HepG2 (cell line): ENCODE data around the gene CAPG. TPM values are rescaled to one million over a fixed set of nuclear protein-coding genes. Genes with fewer than 3 reads are reported as not detected.

Experiments
- ATAC-seq: fragments of 200-7000 bp; cut with Tn5 transposase; 3 replicates; pipeline ENCODE4 v1.9.1; 2020; ENCODE audit warnings: mild to moderate bottlenecking, moderate library complexity
- BruUV-seq: library from RNA; stranded (reverse); fragments of 400-500 nt; replicated peaks from 2 replicates; lab custom pipeline; 2021; lab: Mats Ljungman, UMichigan
- CTCF ChIA-PET: fragments of 300-600 bp; formaldehyde crosslinking; extraction: SDS; loops from one replicate; lab custom pipeline; 2021; ENCODE audit warnings: low total read pairs, inconsistent platforms, low intra/inter-chr PET ratio; lab: Yijun Ruan, JAX
- POLR2A ChIA-PET: fragments of 350-600 bp; sonication (Branson Sonifier 250); formaldehyde crosslinking; loops from one replicate; lab custom pipeline; 2020; ENCODE audit warnings: antibody characterized with exemption, inconsistent platforms; lab: Yijun Ruan, JAX
- DNase-seq: peaks from one replicate; pipeline ENCODE4 v3.0.0-alpha.2; 2015; ENCODE audit warnings: low spot score
- FAIRE-seq: peaks from 3 replicates; lab custom pipeline; 2011; peaks lifted over from hg19 to GRCh38; lab: Jason Lieb, UNC
- H2AFZ ChIP-seq: one replicate; pipeline ENCODE4 v1.6.1; 2011; ENCODE audit warnings: low read length, inconsistent platforms
- H3K27ac ChIP-seq: fragments of 300-600 bp; 3 replicates; pipeline ENCODE4 v1.8.0; 2011; ENCODE audit warnings: mixed run types, mild to moderate bottlenecking, mixed read lengths, low read length, inconsistent platforms; ENCODE audit not compliant: insufficient read depth; ENCODE audit errors: extremely low read length
- H3K27me3 ChIP-seq, 2 experiments: fragments of 200-600 bp in 1 of 2; 2 replicates in 1 of 2; 3 replicates in 1 of 2; pipeline versions ENCODE4 v1.6.0 to v1.8.0; 2011; ENCODE audit warnings: low read length in 2 of 2, mild to moderate bottlenecking in 2 of 2, moderate library complexity in 2 of 2, inconsistent platforms in 1 of 2; ENCODE audit not compliant: insufficient read depth in 2 of 2, control insufficient read depth in 1 of 2
- H3K36me3 ChIP-seq, 2 experiments: fragments of 200-600 bp in 1 of 2; replicated peaks in 1 of 2; 2 replicates in 1 of 2; 3 replicates in 1 of 2; pipeline versions ENCODE4 v1.5.1 to v1.8.0; 2011; ENCODE audit warnings: low read length in 2 of 2, inconsistent platforms in 1 of 2; ENCODE audit not compliant: insufficient read depth in 2 of 2, control insufficient read depth in 1 of 2
- H3K4me1 ChIP-seq: 2 replicates; pipeline ENCODE4 v1.5.1; 2012; ENCODE audit warnings: low read length, inconsistent platforms; ENCODE audit not compliant: insufficient read depth
- H3K4me2 ChIP-seq: 2 replicates; pipeline ENCODE4 v1.6.0; 2011; ENCODE audit warnings: low read depth, low read length, inconsistent platforms
- H3K4me3 ChIP-seq, 3 experiments: fragments of 200-600 bp in 1 of 3; sonication (generic), shearing (Covaris generic) in 1 of 3; replicated peaks in 1 of 3; 2 replicates each; pipeline ENCODE4 v1.5.1; 2011 to 2016; ENCODE audit warnings: low read length in 3 of 3, inconsistent platforms in 2 of 3, low read depth in 2 of 3, mild to moderate bottlenecking in 2 of 3, control low read depth in 1 of 3, mixed read lengths in 1 of 3; ENCODE audit not compliant: insufficient read depth in 1 of 3
- H3K79me2 ChIP-seq: one replicate; pipeline ENCODE4 v1.6.1; 2011; ENCODE audit warnings: low read length, inconsistent platforms; ENCODE audit not compliant: insufficient read depth
- H3K9ac ChIP-seq: 2 replicates; pipeline ENCODE4 v1.6.0; 2011; ENCODE audit warnings: mild to moderate bottlenecking, low read depth, low read length, inconsistent platforms; ENCODE audit not compliant: insufficient read depth
- H3K9me3 ChIP-seq: 2 replicates; pipeline ENCODE4 v1.5.1; 2012; ENCODE audit warnings: mild to moderate bottlenecking, low read length
- H4K20me1 ChIP-seq: 2 replicates; pipeline ENCODE4 v1.6.0; 2011; ENCODE audit warnings: inconsistent platforms, mild to moderate bottlenecking, low read length, moderate library complexity; ENCODE audit not compliant: insufficient read depth
- ERF ChIP-seq: IDR thresholded peaks from 2 replicates; pipeline ENCODE4 v1.6.1; 2018; ENCODE audit warnings: missing biosample characterization, missing genetic modification reagents
- FOSL2 ChIP-seq: sonication (generic); formaldehyde crosslinking; IDR thresholded peaks from 2 replicates; pipeline ENCODE4 v1.4.0; 2020; ENCODE audit warnings: missing genetic modification reagents
- GABPA ChIP-seq, 2 experiments: IDR thresholded peaks; 2 replicates each; pipeline ENCODE4 v1.6.1; 2011 to 2016; ENCODE audit warnings: low read depth in 2 of 2, low read length in 1 of 2, missing biosample characterization in 1 of 2, missing genetic modification characterization in 1 of 2
- HOXA5 ChIP-seq: sonication (generic); formaldehyde crosslinking; IDR thresholded peaks from 2 replicates; pipeline ENCODE4 v1.4.0; 2020; ENCODE audit warnings: missing genetic modification reagents
- IRF2 ChIP-seq: IDR thresholded peaks from 2 replicates; pipeline ENCODE4 v1.6.1; 2018; ENCODE audit warnings: missing genetic modification reagents, missing compliant biosample characterization
- MED1 ChIP-seq: sonication (generic); formaldehyde crosslinking; IDR thresholded peaks from 2 replicates; pipeline ENCODE4 v1.4.0; 2020; ENCODE audit warnings: missing genetic modification reagents
- NR2F6 ChIP-seq, 2 experiments: IDR thresholded peaks; 2 replicates each; pipeline ENCODE4 v1.6.1; 2016; ENCODE audit warnings: antibody characterized with exemption in 1 of 2, mild to moderate bottlenecking in 1 of 2
- NRL ChIP-seq: sonication (generic); formaldehyde crosslinking; IDR thresholded peaks from 2 replicates; pipeline ENCODE4 v1.5.0; 2020; ENCODE audit warnings: missing genetic modification reagents, mild to moderate bottlenecking, moderate library complexity, borderline replicate concordance
- SALL1 ChIP-seq: sonication (generic); formaldehyde crosslinking; IDR thresholded peaks from 2 replicates; pipeline ENCODE4 v1.8.0; 2022; ENCODE audit warnings: mild to moderate bottlenecking, missing genetic modification reagents
- SMAD3 ChIP-seq: sonication (generic); formaldehyde crosslinking; IDR thresholded peaks from 2 replicates; pipeline ENCODE4 v1.4.0; 2020; ENCODE audit warnings: missing genetic modification reagents
- THAP11 ChIP-seq: IDR thresholded peaks from 2 replicates; pipeline ENCODE4 v1.6.1; 2016; ENCODE audit warnings: missing biosample characterization, missing genetic modification reagents
- ZBTB46 ChIP-seq: sonication (generic); formaldehyde crosslinking; IDR thresholded peaks from 2 replicates; pipeline ENCODE4 v1.4.0; 2020; ENCODE audit warnings: mild to moderate bottlenecking, missing genetic modification reagents, borderline replicate concordance
- ZNF205 ChIP-seq: IDR thresholded peaks from 2 replicates; pipeline ENCODE4 v1.6.1; 2018; ENCODE audit warnings: missing biosample characterization, missing genetic modification reagents
- ZNF33A ChIP-seq: sonication (generic); formaldehyde crosslinking; IDR thresholded peaks from 2 replicates; pipeline ENCODE4 v1.5.1; 2020; ENCODE audit warnings: missing genetic modification reagents, mild to moderate bottlenecking, moderate library complexity, borderline replicate concordance
- ZNF354B ChIP-seq: sonication (generic); formaldehyde crosslinking; IDR thresholded peaks from 2 replicates; pipeline ENCODE4 v1.8.0; 2022; ENCODE audit warnings: mild to moderate bottlenecking, missing genetic modification reagents
- ZNF704 ChIP-seq: sonication (generic); formaldehyde crosslinking; IDR thresholded peaks from 2 replicates; pipeline ENCODE4 v1.8.1; 2023; ENCODE audit warnings: mild to moderate bottlenecking, inconsistent platforms, moderate library complexity, missing genetic modification reagents, borderline replicate concordance
- WGBS: methylation state at CpG from one replicate; pipeline ENCODE4 v1.1.6; 2017; ENCODE audit warnings: low lambda C conversion rate; 5-methylcytosine and 5-hydroxymethylcytosine counted together
- in situ Hi-C: cut with HindIII; loops from 2 replicates; pipeline ENCODE4 v1.10.0; 2017; ENCODE audit warnings: low pct_unique_long_range_greater_than_20kb; ENCODE audit not compliant: extremely low pct_ligation_motif_present
- intact Hi-C: fragments of 100-400 bp; cut with micrococcal nuclease; formaldehyde crosslinking; loops from one replicate; pipeline ENCODE4 v1.10.0; 2022; ENCODE audit not compliant: unreplicated experiment
- polyA plus RNA-seq, 8 experiments: library from polyadenylated mRNA; depleted of rRNA in 3 of 8; stranded (reverse) in 7 of 8; unstranded in 1 of 8; fragments of >200 nt; fragmentation: Illumina TruSeq in 4 of 8; extraction: Trizol in 4 of 8; gene quantifications; 2 replicates each; pipeline versions ENCODE4 v1.2.1 to v1.2.3, GENCODE V29; 2011 to 2016; ENCODE audit warnings: low read depth in 4 of 8, missing spikeins in 1 of 8, mixed read lengths in 1 of 8; ENCODE audit not compliant: insufficient read depth in 1 of 8
- total RNA-seq, 5 experiments: library from RNA; depleted of rRNA; stranded (reverse); fragments of >200 nt; fragmentation: Illumina TruSeq; extraction: Trizol; gene quantifications; 2 replicates each; pipeline ENCODE4 v1.2.3, GENCODE V29; 2016; ENCODE audit warnings: low read depth in 1 of 5
- TF ChIP-seq, protein P1 (sequence below): sonication (generic); formaldehyde crosslinking; IDR thresholded peaks from 2 replicates; pipeline ENCODE4 v1.9.0; 2021; ENCODE audit warnings: missing genetic modification reagents, borderline replicate concordance

Gene CAPG
- total and polyA plus RNA-seq, 2 of the 13 experiments (the other 11 are each of a cell fraction or from before 2014, with no cell fraction given) = 12.7 to 18.2 TPM

DNA sequence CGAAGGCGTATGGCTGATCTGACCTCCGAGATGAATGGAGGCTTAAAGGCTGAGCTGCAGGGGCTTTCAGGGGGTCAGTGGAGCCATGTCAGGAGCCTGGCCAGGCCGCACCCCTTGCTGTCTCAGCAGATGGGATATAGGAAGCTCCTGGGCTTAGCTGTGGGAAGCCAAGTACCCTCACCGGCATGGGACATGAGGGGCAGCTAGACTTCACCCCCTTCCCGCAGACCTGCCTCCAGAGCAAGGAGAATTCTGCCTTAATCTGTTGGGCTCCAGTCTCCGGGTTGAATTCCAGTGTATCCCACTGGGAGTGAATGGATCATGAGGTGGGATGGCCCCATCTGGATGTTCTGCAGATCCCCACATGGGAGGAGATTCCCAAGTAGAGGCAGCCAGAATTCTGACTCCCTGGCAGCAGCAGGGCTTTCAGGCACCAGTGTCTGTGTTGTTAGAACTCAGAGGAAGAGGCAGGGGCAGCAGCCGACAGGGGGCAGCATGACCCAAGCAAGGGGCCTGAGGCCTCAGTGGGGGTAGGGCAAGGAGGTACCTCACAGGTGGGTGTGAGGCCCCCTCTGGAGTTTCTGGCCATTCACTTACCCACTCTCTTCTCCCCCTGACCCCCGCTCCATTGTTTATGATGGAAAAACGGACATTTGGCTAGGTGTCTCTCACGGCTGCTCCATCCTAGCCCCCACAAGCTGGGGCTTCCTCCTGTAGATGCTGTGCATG, 19.1 kb downstream of the CAPG start:
- BruUV-seq = no TSS peak
- in situ Hi-C loops = loop anchor here (5.0 kb wide), 1 partner anchor 161 kb away; no protein-coding TSS in a partner anchor
- CTCF ChIA-PET = interaction anchor here (0.7 to 2.2 kb wide), 2 partner anchors 30 to 161 kb away, joined by 4 to 41 read pairs; no protein-coding TSS in a partner anchor
- Histone ChIP-seq H3K36me3 (peaks cover 2 to 9% of the 10 kb centered on the region in 2 experiments; a peak in 2 of 5 replicates), H3K27me3 (no peaks in the 10 kb centered on the region), H4K20me1 (no peaks in the 10 kb centered on the region), H3K9ac (no peak overlapping the region), H3K4me3 (no peak overlapping the region), H3K4me1 (no peaks in the 10 kb centered on the region), H3K4me2 (no peak overlapping the region), H3K79me2 (no peaks in the 10 kb centered on the region), H3K27ac (no peak overlapping the region), H3K9me3 (no peaks in the 10 kb centered on the region), H2AFZ (no peak overlapping the region)
- POLR2A ChIA-PET = interaction anchor here (0.7 to 1.0 kb wide), 4 partner anchors 29 to 204 kb away, joined by 3 to 4 read pairs (median 3); partner anchors contain the start of genes MAT2A and RNF181
- FAIRE-seq = peak; percentile 89
- peak; percentile 92 for ATAC-seq
- intact Hi-C loops = loop anchor here (1.0 to 2.0 kb wide), 3 partner anchors 14 to 161 kb away; no protein-coding TSS in a partner anchor
- WGBS = 79% methylated on average over 11 of the region's 11 CpGs
- peak; percentile 59 for DNase-seq
- TF ChIP-seq IRF2 (CRISPR knock-in tag) (peak; percentile 84; the same call in 1 of the 2 replicates), HOXA5 (CRISPR knock-in tag) (peak; percentile 17; the same call in 1 of the 2 replicates), SALL1 (peak; percentile 79; the same call in 1 of the 2 replicates), NR2F6 (IDR thresholded peaks at IDR 0.05) (no peak), NR2F6 (CRISPR knock-in tag; IDR thresholded peaks at IDR 0.05) (0 out of 2 replicates have a peak, but pooled peaks have one; percentile 24), ZBTB46 (CRISPR knock-in tag) (peak; percentile 40; the same call in 1 of the 2 replicates), ZNF33A (CRISPR knock-in tag) (no peak), ZNF205 (CRISPR knock-in tag) (0 out of 2 replicates have a peak, but pooled peaks have one; percentile 58), SMAD3 (CRISPR knock-in tag) (peak; percentile 72; the same call in 1 of the 2 replicates), NRL (peak; percentile 57; the same call in 1 of the 2 replicates), ZNF354B (CRISPR knock-in tag) (no peak), ZNF704 (CRISPR knock-in tag) (0 out of 2 replicates have a peak, but pooled peaks have one; percentile 51), MED1 (CRISPR knock-in tag) (0 out of 2 replicates have a peak, but pooled peaks have one; percentile 38), FOSL2 (CRISPR knock-in tag) (peak; percentile 49), GABPA (IDR thresholded peaks at IDR 0.05; ENCODE audit: low read depth, low read length) (no peak), GABPA (CRISPR knock-in tag; IDR thresholded peaks at IDR 0.05; ENCODE audit: low read depth) (peak; percentile 33; the same call in 1 of the 2 replicates), THAP11 (CRISPR knock-in tag) (peak; percentile 85), ERF (CRISPR knock-in tag) (peak; percentile 57; the same call in 1 of the 2 replicates)
- TF ChIP-seq, protein P1, sequence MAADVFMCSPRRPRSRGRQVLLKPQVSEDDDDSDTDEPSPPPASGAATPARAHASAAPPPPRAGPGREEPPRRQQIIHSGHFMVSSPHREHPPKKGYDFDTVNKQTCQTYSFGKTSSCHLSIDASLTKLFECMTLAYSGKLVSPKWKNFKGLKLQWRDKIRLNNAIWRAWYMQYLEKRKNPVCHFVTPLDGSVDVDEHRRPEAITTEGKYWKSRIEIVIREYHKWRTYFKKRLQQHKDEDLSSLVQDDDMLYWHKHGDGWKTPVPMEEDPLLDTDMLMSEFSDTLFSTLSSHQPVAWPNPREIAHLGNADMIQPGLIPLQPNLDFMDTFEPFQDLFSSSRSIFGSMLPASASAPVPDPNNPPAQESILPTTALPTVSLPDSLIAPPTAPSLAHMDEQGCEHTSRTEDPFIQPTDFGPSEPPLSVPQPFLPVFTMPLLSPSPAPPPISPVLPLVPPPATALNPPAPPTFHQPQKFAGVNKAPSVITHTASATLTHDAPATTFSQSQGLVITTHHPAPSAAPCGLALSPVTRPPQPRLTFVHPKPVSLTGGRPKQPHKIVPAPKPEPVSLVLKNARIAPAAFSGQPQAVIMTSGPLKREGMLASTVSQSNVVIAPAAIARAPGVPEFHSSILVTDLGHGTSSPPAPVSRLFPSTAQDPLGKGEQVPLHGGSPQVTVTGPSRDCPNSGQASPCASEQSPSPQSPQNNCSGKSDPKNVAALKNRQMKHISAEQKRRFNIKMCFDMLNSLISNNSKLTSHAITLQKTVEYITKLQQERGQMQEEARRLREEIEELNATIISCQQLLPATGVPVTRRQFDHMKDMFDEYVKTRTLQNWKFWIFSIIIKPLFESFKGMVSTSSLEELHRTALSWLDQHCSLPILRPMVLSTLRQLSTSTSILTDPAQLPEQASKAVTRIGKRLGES = no peak
